ENCODE data around the gene PCDH12. TPM values are rescaled to one million over a fixed set of nuclear protein-coding genes. Genes with fewer than 3 reads are reported as not detected.

The PCDH12 gene
- total and polyA plus RNA-seq, 2 of the 8 experiments (the other 6 are each of a cell fraction or from before 2014, with no cell fraction given), result 0.06 to 0.17 TPM

DNA sequence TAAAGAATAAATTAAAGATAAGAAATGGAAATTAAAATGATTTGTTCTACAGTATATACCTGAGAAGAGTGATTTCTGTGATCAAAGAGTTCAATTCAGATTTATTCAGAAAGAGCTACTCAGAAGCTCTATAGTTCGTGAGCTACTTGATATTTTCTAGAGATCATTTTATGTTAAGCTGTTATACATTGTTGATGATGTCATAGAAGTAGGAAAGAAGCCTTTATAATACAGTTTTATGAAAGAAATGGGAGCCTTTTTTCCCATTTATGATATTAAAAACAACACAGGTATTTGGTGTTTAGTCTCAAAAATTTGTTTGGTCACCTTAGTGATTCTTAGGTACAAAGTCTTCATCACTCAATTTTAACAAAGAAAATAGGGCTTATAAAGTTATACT is 31.7 kb upstream of the PCDH12 start:
- no peak overlapping the region for H2BK15ac ChIP-seq (ENCODE audit: low read length)
- H3K4ac ChIP-seq (replicated peaks; ENCODE audit: insufficient read length, low read depth, low read length), result no peak overlapping the region
- FAIRE-seq, result no peak
- no peak overlapping the region for H3K56ac ChIP-seq (replicated peaks; ENCODE audit: insufficient read length, low read depth, low read length)
- H3K4me2 ChIP-seq (ENCODE audit: insufficient read depth in 1 of 2, low read depth in 2 of 2, low read length in 2 of 2), result no peak overlapping the region
- H3K9me3 ChIP-seq (ENCODE audit: insufficient read depth in 2 of 2, low read depth in 1 of 2, low read length in 1 of 2), result no peaks in the 10 kb centered on the region
- no peaks in the 10 kb centered on the region for H3K23me2 ChIP-seq (ENCODE audit: low read depth, low read length)
- no peak overlapping the region for H3K14ac ChIP-seq (ENCODE audit: insufficient read length)
- H3K36me3 ChIP-seq (ENCODE audit: control insufficient read depth in 2 of 4, insufficient read depth in 4 of 4, low read length in 3 of 4), result peaks cover 0 to 13% (median 6%) of the 10 kb centered on the region in 4 experiments; a peak in 4 of 8 replicates
- no peak overlapping the region for H2AFZ ChIP-seq (ENCODE audit: low read length)
- H2AK5ac ChIP-seq (ENCODE audit: low read depth, low read length), result no peak overlapping the region
- 4% methylated on average over 1 of the region's 1 CpG; no CpG with 5 or more reads in 1 of the 2 experiments for WGBS, 2 experiments (ENCODE audit: extremely low coverage in 1 of 2, insufficient coverage in 1 of 2, insufficient read length in 1 of 2, insufficient replicate concordance in 2 of 2, low coverage in 1 of 2, low lambda C conversion rate in 2 of 2, missing lambda C conversion rate in 1 of 2)
- no peak overlapping the region for H2BK5ac ChIP-seq (ENCODE audit: low read depth, low read length)
- no peak overlapping the region for H2BK20ac ChIP-seq (ENCODE audit: low read length)
- H4K8ac ChIP-seq (ENCODE audit: extremely low read depth, insufficient read depth, low read length), result no peak overlapping the region
- H2BK12ac ChIP-seq (ENCODE audit: low read depth, low read length), result no peak overlapping the region
- H3K79me1 ChIP-seq (ENCODE audit: low read depth, low read length), result no peaks in the 10 kb centered on the region
- no peaks in the 10 kb centered on the region for H3K4me1 ChIP-seq (replicated peaks in 1 of 4; ENCODE audit: control insufficient read depth in 3 of 4, insufficient read depth in 4 of 4, low read length in 3 of 4)
- no peak for DNase-seq (ENCODE audit: low read depth in 1 of 2, low spot score in 2 of 2)
- H3K9ac ChIP-seq (replicated peaks in 1 of 4; ENCODE audit: extremely low read depth in 1 of 4, low read depth in 3 of 4, low read length in 3 of 4), result no peak overlapping the region
- ChIA-PET CTCF (ENCODE audit: partially characterized antibody) (interaction anchor here (0.6 to 8.6 kb wide), 15 partner anchors 12 to 1738 kb away, joined by 3 to 113 read pairs (median 8); partner anchors contain the start of genes GNPDA1 and RNF14), POLR2A (ENCODE audit: partially characterized antibody) (interaction anchor here (0.8 to 0.9 kb wide), 3 partner anchors 20 to 153 kb away, joined by 3 to 4 read pairs (median 4); partner anchors contain the start of gene GNPDA1)
- no peak overlapping the region for H3K23ac ChIP-seq (ENCODE audit: insufficient read length)
- H4K5ac ChIP-seq (ENCODE audit: insufficient read length, low read depth, low read length), result no peak overlapping the region
- no peak overlapping the region for H3K27ac ChIP-seq (ENCODE audit: low read depth, low read length)
- H3K79me2 ChIP-seq (ENCODE audit: control insufficient read depth in 1 of 2, insufficient read depth in 2 of 2, low read length in 2 of 2), result 0 out of 4 replicates have a peak, but pooled peaks cover 0 to 2% of the 10 kb centered on the region in 2 experiments
- no peak overlapping the region for H3K4me3 ChIP-seq (ENCODE audit: extremely low read depth in 1 of 4, insufficient read depth in 2 of 4, low read depth in 3 of 4, low read length in 4 of 4)
- H4K20me1 ChIP-seq (replicated peaks in 1 of 2; ENCODE audit: control insufficient read depth in 1 of 2, insufficient read depth in 2 of 2, low read length in 2 of 2), result no peaks in the 10 kb centered on the region
- TF ChIP-seq BCL11A (IDR thresholded peaks at IDR 0.05; ENCODE audit: low read depth in 2 of 2, low read length in 2 of 2) (no peak), MAFK (IDR thresholded peaks at IDR 0.05; ENCODE audit: low read depth, low read length) (no peak)
- H4K91ac ChIP-seq (replicated peaks; ENCODE audit: insufficient read length, low read length), result no peak overlapping the region
- no peak overlapping the region for H3K18ac ChIP-seq (ENCODE audit: extremely low read depth, low read length)
- no peak overlapping the region for H2BK120ac ChIP-seq (replicated peaks; ENCODE audit: low read depth, low read length)
- no peaks in the 10 kb centered on the region for H3K27me3 ChIP-seq (replicated peaks in 1 of 4; ENCODE audit: control insufficient read depth in 3 of 4, extremely low read depth in 1 of 4, insufficient read depth in 3 of 4, low read length in 3 of 4)
